HG03139 (cell line): ENCODE data around the gene AGAP1.
"Not testable (repeated sequence)": the region's sequence is repeated elsewhere in the genome, so short reads cannot be mapped to it uniquely, and the experiment has no call there.

Experiments used
- ATAC-seq: cut with Tn5 transposase; IDR thresholded peaks from one replicate; pipeline ENCODE4 v1.9.1; 2021; ENCODE audit not compliant: unreplicated experiment

AGAP1 gene

DNA sequence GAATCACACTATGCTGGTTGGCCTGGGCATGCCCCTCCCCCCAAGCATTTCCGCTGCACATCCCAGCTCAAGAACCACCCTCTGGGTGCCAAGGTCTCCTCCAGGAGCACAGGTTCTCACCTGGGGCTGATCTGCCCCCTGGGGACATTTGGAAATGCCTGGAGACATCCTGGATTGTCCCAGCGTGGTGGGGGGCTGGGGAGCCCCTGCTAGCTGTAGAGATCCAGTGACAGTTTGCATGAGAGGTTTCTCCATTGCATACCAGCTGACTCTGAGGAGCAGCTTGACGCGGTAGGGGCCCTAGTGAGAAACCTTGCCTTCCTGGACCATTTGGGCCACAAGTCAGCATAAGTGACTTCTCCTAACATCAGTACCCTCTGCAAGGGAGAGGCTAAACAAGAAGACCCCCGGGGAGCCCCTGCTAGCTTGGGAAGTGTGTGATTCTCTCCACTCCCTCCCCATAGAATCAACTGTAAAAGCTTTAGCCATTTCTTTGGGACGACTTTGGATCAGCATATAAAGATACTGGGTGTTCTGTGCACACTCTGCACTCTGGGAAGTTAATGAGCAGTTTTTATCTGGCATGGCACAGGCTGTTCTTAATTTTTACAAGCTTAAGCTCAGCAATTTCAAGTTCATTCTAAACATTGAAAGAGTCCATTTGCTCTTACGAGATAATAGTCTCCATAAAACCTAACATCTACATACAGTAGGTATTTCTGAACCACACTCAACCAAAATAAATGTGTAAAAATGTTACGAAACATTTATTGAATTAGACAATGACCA lies 580.2 kb downstream of the AGAP1 start:
- ATAC-seq = no peak

DNA sequence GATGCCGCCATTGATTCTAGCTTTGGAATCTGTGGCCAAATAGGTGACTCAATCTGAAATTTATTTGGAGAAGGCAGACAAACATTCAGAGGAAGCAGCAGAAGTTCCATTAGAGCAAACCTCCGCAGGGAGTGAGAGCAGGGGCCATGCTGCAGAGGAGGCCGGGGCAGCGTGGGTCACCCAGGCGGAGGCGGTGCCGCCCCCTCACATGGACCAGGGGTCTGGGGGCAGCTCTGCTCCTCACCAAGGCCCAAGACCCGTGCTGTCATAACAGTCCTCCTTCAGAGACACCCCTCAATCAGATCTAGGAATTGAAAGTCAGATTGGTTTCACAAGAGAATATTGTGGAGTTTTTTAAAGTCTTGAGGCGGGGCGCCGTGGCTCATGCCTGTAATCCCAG lies 582.0 kb downstream of the AGAP1 start:
- no peak for ATAC-seq

DNA sequence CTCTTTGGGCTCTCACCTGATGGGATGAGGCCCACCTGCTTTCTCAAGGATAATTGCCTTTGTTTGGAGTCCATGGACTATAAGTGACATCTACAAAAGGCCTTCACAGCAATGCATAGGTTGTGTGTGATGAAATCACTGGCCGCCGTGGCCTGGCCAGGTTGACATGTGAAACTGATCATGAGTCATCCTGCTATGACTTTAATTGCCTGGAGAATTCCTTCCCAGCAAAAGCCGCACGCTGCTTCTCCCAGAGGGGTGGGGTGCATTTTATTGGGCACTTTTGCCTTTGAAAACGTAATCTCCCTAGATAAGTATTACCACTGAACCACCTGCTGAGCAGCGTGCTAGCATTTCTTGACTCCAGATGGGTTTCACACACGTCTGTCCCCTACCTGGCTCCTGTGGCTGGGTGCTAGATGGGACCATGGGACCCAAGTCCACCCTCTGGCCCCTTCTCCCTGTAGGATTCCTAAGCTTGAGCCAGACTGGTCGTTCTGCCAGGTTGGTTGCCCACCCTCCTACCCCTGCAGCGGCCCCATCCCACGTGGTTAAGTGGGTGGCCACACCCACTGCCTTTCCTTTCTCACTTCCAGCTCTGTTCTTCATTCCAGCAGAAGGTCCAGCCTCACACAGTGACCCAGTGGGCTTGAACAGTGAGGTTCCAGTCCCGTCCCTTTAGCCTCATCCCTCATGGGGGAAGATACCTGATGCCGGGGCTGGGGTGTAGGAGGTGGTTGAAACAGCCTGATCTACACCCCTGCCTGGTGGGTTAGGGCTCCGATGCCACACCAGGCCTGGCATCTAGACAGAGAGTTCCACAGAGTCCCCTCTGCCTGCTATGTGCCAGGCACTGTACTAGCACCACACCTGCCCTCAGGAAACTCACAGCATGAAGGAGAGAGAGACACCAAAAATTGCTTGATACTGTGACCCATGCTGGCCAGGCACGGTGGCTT lies 584.7 kb downstream of the AGAP1 start:
- ATAC-seq = no peak

DNA sequence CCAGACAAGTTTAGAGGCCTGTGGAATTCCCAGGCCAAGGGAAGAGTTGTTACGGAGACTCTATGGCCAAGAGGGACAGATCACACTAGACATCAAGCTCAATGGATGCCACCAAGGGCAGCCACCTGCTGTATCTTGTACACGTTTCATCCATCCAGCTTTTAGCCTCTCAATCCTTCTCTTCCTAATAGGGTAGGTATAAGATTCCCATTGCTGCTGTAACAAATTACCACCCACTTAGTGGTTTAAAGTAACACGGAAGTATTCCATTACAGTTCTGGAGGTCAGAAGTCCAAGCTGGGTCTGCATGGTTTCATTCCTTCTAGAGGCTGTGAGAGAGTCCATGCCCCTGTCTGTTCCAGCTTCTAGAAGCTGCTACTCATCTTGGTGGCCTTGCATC lies 586.6 kb downstream of the AGAP1 start:
- ATAC-seq = no peak

DNA sequence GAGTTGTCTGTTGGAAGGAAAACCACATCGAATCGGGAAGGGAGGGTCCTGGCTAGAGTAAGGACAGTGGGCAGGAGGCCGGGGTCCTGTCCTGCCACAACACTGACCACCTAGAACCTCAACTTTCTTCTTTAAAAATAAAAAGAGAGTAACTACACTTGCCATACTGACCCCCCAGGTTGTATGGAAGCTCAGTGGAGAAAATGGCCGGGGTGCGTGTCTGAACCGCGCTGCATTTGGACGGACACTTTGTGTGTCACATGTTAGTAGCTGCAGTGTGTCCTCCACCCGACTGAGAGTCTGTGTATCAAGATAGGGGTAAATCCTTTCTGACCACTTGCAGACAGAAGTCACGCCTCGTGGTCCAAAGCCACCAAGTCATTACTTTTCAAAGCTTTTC lies 587.3 kb downstream of the AGAP1 start:
- no peak for ATAC-seq

DNA sequence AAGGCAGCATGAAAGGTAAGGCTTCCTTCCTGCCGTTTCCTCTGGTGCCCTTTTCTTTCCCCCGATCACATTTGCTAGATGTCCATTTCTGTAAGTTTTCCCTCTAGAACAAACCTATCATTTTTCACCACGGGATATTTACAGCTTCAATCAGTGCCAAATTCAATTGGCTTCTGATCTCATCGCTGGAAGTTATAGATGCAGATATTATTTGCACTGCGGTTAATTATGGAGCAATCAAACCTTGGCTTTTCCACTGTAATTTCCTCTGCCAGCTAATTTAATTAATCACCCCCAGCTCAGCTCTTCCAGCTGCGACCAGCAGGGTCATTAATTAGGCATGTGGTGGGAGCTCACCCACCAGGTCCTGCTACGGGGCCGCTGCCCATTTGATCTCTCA lies 588.2 kb downstream of the AGAP1 start:
- no peak for ATAC-seq

DNA sequence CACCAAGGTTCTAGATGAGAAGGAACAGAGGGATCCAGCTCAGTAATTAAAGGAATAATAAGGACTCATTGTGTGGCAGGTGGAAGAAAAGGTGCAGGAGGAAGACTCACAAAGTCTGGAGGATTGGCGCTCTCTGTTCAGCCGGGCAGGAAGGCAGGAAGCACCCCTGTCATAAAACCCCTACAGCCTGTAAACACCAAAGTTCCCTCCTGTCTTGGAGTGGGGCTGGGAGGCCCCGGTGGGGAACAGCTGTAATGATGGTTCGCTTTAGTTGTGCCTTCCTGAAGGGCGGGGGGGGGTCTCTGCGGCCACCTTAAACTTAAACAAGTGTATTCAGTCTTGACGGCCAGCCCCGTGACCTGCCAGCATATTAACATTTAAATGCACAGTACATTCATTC lies 590.1 kb downstream of the AGAP1 start:
- ATAC-seq = no peak

DNA sequence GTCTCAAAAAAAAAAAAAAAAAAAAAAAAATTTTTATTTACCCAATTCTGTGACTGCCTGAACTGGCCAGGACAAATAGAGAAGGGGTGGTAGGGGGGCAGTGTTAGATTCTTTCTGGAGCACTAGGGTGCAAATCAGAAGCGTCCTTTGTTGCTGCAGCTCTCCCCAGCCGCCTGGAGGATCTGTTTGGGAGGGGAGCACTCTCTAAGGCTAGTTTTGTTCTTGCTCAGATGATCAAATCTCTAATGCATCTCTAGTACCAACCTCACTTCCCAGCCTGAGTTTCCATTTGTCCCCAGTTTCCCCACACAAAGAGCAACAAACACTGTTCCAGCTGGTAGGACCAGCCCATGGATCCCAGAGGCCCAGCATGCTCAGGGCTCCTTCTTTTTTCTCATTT lies 591.4 kb downstream of the AGAP1 start:
- ATAC-seq = no peak

DNA sequence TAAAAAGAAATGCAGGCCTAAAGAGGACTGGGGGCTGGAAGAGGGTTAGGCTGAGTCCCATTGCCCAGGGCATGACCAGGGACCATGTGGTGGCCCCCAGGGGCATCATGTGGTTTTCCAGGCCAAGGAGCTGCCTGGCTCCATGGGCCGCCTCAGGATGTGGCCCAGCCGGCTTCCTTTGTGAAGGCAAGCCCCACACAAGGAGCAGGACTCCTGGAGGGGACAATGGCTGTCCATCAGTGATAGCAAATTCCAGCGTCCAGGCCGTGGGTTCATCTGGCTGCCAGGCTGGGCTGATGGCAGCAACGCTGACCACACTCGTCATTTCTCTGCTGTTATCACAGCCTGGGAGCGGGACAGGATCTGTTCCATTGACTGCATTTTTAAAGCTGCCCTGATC lies 591.8 kb downstream of the AGAP1 start:
- no peak for ATAC-seq

DNA sequence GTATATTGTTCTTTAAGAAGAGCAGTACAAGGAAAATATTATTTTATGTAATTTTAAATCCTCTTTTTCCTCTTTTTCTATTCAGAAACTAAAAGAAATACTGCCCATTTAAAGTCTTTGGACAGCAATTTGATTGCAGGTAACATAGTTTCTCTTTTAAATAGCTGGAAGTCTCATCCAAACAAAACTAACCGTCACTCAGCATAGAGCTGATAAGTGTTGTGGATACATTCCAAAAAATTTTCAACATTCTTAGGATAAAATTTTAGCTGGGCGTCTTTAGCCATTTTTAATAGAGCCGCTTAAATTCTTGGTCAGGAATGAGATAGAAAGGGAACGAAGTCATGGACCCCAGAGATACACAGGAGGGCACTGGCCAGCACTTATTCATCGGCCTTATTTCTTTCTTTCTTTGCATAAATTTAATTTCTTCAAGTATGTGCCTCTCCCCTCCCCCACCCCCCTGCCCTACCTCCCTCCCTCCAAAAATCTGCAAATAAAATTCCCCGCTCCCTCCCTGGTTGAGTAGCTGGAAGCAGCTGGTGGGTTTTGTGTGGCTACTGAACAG lies 592.6 kb downstream of the AGAP1 start:
- ATAC-seq = no peak

DNA sequence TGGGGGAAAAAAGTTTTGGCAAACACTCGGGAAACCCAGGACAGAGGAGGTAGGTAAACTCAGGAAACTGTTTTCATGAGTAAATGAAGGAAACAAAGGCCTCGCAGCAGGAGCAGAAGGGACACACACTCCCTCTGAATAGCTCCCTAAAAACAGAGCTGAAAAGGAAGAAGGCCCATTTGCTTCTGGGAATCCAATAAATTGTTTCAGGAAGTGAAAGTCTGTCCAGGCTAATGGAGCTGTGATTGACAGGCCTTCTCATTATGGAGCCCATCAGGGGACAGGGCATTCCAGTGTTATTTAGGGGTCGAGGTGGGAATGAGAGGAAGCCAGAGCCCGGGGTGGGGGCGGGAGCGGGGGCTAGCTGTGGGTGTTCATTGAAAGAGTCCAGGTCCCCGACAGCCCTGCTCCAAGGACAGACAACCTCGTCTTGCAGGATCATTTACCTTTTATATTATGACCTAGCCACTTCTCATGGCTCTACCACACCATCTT lies 593.2 kb downstream of the AGAP1 start:
- ATAC-seq = no peak

DNA sequence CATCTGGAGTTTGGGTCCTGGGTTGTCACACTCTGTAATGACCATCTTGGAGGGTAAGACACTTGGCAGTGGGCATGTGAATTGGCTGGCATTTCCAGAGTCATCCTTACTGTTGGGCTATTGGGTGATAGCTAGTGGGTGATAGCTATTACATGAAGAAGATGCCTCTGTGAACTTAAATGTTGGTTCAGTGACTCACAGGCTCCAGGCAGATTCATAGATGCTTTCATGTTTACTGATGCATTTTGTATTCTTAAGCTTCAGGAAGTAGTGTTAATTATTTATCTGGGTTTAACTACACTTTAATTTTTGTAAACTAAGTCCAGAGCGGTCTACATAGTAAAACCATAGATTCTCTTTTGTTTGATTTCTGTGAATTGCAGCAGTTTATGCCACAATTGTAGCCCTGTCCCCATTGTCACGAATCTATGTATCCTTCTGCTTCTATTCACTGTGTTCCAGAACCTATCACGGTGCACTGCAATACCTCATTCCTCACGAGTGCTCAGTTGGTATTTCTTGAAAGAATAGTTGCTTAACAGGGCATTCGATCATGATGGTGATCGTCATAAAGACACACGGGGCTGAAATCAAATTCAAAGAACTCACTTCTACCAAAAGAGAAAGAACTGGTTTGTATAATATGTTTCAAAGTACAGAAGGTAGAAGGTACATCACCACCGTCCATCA lies 594.7 kb downstream of the AGAP1 start:
- ATAC-seq = no peak

DNA sequence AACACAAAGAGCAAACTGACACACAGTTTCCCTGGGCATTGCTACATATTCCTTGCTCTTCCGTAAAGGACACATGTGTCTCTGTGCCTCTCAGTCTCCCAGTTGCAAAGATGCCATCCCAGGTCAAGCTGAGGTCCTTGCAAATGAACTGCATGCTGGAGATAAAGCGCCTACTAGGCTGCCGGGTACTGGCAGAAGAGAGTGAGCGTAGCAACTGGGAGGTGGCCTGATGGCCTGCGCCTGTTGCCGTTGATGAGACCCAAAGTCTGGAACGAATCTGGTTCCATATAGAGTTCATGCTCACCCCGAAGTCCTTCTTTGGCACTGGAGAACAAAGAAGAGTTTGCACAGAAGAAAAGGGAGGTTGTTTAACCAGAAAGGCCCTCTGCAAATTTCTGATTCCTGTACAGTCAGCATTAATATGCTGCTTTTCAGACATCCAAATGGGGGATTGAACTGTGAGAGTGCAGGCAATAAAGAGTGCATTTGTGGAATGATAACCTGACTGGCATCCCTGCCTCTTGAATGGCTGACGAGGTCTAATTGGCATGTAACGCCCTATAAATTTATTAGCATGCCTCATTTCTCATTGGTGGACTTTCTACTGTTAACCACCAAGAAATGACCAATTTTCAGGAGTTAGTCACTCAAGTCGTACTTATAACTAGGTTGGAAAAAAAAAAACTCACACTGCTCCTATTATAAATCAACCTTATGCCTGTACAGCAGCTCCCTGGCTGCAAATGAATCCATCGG lies 595.6 kb downstream of the AGAP1 start:
- no peak for ATAC-seq

DNA sequence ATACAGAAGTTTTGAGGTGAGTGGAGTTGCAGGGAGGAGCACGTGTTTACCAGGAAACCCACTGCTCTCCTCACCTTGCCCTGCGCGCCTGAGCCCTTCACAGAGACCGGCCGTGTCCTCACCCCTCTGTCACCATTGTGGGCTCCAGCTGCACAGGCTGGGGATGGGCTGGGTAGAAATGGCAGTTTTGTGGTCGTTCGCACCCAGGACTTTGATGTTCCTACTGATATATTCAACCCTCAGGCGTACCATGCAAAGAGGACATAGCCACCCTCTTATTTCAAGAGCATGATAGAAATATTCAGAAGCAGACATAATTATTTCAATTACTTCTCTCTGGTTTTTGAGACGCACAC lies 596.2 kb downstream of the AGAP1 start:
- ATAC-seq = no peak

DNA sequence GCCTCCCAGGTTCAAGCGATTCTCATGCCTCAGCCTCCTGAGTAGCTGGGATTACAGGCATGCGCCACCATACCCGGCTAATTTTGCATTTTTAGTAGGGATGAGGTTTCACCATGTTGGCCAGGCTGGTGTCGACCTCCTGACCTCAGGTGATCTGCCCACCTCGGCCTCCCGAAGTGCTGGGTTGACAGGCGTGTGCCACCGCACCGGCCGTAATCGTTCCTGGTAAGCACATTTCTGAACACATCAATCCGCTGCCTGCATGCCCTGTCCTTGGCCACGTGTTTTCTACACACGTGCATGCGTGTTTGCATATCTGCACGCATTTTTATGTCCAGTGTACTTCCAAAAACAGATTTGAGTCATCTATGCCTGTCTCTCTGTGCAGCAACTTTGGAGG lies 597.0 kb downstream of the AGAP1 start:
- not testable (repeated sequence) for ATAC-seq

DNA sequence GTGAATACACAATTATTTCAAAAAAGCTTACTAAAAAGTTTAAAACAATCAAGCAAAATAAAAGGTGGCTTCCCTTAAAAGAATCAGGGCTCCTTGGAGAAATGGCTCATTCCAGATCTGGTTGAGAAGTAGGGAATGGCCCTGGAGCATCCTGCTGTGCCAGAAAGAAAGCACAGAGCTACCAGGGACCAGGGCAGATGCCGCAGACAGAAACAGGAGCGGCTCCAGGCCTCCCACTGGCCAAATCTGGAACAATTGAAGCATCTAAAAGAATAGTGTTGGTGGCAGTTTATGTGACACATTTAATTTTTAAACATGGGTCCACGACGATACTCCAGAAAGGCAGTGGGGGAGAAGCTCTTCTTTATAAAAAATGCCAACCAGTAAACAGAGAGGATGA lies 598.9 kb downstream of the AGAP1 start:
- no peak for ATAC-seq

DNA sequence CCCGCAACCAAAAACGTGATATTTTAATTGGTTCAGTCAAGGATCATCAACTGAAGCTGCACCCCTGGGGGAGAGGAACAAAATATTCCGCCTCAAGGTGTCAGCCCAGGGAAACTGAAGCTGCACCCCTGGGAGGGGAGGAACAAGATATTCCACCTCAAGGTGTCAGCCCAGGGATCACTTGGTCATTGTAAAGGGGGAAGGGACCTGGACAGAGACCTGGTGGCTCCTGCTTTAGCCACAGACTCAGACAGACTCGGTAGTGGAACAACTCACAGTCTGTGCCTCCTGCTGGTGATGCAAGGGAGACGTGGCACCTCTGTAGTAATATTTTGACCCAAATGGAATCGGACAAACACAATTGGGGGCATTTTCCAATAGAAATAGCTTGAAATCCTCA lies 599.3 kb downstream of the AGAP1 start:
- no peak for ATAC-seq

DNA sequence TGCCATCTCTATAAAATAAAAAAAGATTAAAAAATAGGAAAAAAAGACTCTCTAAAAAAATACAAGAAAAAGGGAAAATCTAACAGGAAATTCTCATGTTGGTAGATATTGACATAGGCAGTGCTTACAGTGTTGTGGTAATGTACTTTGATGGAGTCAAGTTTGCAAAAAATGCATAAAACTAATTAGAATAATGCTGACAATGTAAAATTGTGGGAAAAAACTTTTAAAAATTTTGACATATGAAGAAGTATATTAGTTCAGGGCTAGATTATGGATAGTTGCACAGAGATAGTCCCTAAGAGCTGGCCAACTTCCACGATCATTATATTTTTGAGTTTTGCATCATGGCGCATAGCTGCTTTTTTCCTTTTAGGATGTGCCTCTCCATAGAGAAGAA lies 601.7 kb downstream of the AGAP1 start:
- no peak for ATAC-seq

DNA sequence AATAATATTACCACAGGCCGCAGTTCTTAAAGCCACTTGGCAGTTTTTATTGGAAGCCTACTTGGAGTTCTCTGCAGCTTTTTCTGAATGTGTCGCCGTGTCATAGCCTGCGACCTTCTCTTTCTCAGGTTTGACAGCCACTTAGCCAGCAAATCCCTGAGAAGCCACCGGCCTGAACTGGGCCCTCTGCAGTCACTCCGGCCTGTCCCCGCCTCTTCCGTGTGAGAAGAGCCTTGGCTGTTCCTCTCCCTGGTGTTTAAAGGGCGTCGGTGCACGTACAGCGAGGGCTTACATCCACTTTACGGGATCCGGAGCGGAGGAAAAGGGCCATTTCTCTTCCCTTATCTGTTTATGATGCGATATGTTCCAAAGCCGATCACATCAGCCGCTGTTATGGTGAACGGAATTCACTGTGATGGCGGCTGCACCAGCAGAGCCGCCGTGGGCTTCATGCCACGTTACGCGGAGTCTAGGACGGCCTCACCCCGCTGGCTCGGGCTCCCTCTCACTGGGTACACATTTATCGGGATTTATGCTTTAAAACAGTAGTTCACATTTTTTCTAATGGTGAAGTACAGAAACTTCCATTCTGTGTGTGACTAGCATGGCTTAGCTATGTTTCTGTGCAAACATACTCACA lies 607.6 kb downstream of the AGAP1 start:
- no peak for ATAC-seq

DNA sequence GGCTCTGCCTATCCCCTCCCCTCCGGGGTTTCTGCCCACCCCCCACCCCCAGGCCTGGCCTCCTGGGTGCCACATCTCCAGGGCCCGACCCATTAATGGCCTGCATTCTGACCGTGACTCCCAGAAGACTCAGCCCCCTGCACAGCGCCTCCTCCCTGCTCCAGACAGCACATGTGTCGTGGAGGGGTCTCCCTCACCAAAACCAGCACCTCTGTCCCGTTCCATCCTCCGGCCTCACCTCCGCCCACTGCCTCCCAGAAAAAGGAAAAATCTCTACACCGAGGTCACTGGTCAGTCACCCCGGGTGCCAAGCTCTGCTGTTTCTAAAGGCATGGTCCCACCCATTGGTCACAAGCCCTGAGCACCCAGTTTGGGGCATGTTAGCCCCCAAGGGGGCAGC lies 609.1 kb downstream of the AGAP1 start:
- ATAC-seq = no peak
